Measurements from ENCODE around the gene TAF4.

The TAF4 gene

DNA sequence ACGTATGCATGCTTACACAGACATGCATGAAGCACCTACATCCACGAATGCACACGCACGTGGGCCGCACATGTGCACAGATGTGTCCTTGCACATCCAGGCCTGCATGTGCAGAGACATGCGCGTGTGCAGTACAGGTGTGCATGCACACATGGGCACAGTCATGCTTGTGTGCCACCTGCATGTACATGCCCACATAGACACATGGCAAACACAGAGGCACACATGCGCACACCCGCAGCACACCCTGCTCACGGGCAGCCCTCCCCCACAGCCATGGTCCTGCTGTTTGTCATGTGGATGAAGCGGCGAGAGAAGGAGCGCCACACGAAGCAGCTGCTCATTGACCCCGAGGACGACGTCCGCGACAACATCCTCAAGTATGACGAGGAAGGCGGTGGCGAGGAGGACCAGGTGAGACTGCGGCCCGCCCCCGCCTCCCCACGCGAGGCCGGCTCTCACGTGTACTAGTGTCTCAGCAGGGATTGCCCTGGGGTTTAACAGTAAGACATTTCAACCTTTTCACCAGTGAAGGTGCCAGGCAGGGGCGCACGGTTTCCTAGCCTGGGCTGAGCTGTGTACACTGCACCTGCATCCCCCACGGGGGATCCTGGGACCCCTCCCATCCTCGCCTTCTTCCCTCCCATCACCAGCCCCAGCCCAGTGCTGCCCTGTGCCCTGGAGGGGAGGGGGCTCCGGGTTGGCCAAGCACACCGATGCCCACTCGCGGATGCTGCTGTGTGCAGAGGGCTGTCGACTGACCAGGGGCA lies 132.8 kb downstream of the TAF4 start:
- no peak for DNase-seq (ENCODE audit: low read depth in 3 of 3)

DNA sequence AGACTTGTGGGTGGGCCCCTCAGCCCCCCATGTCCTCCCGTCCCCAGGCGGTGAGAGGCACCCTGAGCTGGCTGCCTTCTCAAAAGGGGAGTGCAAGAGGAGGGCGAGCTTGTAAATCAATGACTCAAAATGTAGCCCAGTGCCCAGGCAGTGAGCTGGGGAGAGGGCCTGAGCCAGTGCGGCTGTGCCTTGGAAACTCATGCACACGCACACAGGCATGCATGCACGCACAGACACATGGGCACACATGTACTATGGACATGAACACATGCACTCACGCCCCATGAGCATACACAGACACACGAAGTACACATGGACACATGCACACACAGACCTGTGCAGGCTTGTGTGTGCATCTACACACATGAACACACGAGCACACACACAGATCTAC lies 133.5 kb downstream of the TAF4 start:
- no peak for DNase-seq (ENCODE audit: low read depth in 3 of 3)

DNA sequence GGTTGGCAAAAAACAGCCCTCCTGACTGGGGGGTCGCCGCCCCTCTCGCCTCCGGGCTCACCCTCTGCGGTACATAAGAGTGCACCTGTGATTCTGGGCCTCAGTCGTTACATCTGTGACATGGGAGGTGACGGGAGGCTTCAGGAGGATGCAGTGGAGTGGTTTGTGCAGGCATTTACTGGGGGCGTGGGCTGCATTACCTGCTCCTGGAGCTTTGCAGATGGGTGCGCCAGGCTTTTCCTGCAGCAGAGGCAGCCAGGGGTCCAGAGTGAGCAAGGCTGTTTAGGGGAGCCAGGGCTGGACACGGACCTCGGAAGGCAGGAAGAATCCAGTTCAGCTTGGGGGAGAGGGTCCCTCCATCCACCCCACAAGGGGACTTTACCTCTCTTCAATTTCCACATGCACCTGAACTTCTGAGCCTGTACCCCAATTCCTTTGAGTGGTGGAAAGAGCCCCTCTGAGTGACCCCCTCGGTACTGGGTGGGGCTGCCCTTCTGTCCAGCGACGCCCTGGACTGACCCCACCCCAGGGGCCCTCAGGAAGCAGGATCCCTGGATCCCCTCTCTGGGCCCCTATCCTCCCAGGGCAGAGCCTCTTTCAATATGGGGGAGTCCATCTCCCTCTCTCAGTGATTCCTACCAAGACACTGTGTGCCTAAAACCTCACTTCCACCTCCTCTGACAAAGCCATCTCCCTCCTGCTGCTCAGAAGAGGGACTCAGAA lies 134.0 kb downstream of the TAF4 start:
- DNase-seq (ENCODE audit: low read depth in 3 of 3): no peak

DNA sequence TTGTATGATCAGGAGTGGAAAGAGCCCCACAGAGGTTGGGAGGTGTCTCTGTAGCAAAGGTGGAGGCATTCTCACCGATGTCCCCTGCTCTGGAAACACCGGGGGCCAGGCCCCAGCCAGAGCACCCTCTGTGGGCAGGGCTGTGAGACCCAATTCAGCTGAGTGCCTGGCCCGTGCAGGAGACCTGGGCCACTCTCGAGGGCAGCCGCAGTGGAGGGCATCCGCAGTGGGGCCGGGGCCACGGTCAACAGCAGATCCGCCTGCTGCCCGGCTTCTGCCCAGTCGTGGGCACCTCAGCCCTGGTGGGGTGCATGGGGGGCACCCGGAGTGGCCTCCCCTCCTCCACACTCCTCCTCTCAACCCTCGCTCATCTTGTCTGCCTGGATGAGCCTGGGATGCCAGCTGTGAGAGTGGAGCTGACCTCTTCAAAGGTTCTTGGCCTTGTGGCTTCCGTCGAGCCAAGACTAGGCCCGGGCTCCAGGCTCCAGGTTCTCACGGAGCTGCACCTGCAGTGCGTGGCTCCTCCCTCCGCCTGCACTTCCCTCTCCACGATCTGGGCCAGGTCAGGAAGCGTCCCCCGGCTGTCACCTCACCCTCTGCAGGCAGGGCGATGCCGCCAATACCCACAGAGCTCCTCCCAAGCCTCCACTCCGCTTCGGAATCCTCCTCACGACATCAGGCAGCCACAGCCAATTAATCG lies 134.8 kb downstream of the TAF4 start:
- no peak for DNase-seq (ENCODE audit: low read depth in 3 of 3)

DNA sequence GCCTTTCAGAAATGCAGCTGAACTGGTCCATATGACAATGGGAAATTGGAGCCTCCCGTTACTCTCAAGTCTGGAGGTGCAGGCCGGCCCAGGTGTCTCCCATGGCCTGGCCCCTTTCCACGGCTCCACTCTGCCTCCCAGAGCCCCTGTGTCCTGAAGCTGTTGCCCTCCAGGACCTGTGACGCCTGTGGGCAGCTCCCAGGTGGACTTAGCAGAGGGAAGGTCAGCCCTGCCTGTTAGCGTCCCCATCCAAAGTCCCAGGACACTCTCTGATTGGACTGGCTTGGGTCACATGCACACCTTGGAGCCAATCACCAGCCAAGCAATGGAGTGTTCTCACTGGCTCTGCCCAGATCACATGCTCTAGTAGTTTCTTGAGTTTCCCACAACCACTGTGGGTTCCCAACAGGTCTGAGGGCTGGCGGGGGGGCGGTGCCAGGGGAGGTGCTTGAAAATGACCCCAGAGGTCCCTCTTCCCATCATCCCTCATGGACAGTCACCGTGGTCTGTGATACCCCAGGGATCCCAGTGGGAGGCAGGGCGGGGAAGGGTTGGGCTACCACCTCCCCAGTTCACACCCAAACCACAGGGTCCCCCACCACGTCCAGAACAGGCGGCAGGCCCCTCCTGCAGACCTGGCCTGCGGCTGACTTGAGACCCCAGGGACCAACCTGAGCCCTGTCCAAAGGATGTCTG lies 135.6 kb downstream of the TAF4 start:
- no peak for DNase-seq (ENCODE audit: low read depth in 3 of 3)

DNA sequence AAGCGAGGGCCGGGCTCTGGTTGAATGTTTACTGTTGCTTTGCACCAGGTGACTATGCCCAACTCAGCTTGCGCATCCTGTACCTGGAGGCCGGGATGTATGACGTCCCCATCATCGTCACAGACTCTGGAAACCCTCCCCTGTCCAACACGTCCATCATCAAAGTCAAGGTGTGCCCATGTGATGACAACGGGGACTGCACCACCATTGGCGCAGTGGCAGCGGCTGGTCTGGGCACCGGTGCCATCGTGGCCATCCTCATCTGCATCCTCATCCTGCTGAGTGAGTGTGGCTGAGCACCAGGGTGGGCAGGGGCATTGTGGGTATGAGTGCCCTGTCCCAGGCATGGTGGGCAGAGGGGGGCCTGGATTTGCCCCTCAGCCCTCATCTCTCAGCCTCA lies 136.1 kb downstream of the TAF4 start:
- no peak for DNase-seq (ENCODE audit: low read depth in 3 of 3)

DNA sequence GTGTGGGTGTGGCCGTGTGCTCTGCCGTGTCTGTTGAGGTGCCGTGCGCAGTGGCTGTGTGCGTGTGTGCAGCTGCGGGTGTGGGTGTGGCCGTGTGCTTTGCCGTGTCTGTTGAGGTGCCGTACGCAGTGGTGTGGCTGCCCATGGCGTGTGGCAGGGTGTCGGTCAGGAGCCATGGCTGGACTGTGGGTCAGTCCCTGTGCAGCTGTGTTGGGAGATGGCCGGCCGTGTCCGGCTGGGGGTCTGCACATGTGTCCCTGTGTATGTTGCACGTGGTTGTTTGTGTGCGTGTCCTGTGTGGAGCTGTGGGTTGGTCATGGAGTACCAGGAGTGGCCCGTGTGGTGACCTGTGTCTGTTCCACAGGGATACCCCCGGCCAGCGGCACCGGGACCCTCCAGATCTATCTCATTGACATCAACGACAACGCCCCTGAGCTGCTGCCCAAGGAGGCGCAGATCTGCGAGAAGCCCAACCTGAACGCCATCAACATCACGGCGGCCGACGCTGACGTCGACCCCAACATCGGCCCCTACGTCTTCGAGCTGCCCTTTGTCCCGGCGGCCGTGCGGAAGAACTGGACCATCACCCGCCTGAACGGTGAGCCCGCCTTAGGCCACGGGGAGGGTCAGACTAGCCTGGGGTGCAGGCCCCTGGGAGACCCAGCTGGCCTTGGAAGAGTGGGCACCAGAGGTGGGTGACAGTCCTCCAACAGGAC lies 137.7 kb downstream of the TAF4 start:
- DNase-seq (ENCODE audit: low read depth in 3 of 3): no peak

DNA sequence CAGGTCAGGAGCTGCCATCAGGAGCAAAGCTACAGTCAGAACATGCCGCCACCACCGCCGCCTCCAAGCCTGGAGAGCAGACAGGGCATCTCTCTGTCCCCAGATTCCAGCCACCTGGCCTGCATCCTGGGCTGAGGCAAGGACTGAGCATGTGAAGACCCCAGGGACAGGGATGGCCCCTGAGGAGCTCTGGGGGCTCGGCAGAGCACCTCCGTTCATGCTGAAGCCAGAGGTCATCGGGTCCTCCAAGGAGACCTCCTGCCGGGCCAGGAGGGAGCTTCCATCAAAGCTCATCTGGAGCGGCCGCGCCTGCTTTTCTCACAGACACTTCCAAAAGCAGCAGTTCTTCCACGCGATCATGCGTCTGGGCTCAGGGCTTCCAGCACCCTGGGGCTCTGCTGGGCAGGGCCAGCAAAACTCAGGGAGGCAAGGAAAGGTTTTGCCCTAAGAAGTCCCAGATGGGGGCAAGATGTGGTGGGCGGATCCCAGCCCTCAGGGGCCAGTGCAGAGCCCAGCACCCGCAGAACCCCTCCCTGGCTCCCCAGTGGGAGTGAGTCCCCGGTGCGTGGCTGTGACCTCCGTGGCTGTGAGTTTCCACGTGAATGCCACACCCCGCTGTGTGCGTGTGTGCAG lies 138.4 kb downstream of the TAF4 start:
- no peak for DNase-seq (ENCODE audit: low read depth in 3 of 3)

DNA sequence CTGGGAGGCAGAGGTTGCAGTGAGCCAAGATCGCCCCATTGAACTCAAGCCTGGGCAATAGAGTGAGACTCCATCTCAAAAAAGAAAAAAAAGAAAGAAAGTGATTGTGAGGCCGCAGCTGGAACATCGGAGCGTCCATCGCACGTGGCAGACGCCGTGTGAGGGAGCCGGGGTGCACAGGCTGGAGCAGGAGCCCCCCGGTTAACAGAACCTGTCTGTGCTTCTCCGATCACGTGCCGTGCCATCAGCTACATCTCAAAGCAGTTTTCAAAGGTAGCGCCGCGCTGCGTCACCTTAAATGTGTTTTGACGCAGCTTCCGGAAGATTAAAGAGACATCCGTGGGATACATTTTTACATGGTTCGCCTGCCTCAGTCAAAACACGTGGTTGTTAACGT lies 138.9 kb downstream of the TAF4 start:
- no peak for DNase-seq (ENCODE audit: low read depth in 3 of 3)

DNA sequence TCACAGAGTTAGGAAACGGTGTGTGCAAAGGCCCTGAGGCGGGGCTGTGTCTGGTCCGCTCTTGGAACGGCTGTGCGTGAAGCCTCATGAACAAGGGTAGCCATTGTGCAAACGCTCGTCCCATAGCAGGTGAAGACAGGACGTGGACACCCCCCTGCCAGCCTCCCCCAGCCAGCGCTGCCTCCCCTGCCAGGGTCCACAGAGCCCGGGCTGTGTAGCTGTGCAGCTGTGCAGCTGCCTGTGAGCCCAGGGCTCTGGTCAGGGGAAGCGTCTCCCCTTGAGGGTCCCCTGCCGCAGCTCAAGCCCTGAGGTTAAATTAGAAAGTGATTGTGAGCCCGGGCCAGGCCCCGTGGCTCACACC lies 139.4 kb downstream of the TAF4 start:
- no peak for DNase-seq (ENCODE audit: low read depth in 3 of 3)

DNA sequence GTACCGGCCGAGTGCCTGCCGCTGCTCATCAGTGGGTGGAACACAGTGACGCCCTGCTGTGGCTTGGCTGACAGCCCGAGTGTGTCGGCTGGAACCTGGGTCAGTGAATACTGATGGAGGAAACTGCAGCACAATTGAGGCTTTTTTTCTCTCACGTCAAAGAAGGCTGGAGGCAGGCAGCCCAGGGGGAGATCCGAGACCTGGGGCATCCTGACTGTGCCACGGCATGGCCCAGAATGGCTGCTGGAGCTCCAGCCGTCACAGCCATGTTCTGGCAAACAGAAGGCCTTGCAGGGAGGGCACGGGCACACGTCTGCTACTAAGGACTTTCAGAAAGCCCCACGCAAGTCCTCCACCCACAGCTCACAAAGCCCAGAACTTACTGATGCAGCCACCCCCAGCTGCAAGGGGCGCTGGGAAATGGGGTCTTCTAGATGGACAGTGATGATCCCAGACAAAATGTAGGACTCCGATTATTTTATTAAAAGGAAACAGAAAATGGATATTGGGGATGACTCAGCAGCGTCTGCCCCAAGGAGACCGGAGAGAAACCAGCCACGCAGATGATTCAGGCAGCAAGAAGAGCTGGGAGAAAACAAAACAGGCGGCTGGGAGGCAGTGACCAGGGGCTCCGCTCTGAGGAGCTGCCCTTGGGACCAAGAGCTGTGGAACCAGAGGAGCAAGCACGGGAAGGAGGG lies 140.0 kb downstream of the TAF4 start:
- no peak for DNase-seq (ENCODE audit: low read depth in 3 of 3)

DNA sequence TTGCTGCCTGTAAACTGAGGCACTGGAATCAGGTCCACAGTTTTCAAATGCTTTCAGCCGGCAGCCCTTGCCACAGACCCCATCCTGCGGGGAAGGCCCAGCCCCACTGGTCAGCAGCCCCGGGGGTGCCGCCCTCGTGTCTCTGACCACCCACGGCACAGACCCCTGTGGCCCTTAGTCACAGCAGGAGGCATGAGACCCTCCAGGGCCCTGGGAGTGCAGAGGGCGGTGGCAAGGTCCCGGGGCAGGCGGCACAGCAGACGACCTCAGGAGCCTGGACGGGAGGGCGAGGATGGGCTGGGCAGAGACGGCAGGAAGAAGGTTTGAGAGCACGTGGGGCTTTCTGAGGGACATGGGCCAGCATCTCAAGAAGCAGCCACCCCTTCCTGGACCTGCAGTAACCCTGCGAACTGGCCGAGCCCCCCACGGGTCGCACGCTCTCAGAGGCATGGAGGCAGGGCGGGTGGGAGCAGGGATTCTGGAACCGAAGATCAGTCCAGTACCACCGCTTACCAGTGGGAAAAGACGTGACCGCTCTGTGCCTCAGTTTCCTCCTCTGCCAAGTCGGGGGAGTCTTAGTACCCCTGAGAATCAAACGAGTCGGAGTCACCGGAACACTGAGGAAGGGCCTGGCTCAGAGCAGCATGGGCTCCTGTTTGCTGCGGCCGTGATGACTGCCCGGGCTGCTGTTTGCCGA lies 140.7 kb downstream of the TAF4 start:
- no peak for DNase-seq (ENCODE audit: low read depth in 3 of 3)
